GM23338 (cell line): ENCODE results near the gene PTTG1IP. TPM values are rescaled to one million over a fixed set of nuclear protein-coding genes. Genes with fewer than 3 reads are reported as not detected.

Experiments used
- ATAC-seq: fragments of 200-7000 bp; cut with Tn5 transposase; 3 replicates; pipeline ENCODE4 v1.9.1; 2020
- DNase-seq: peaks from one replicate; pipeline ENCODE4 v3.0.0-alpha.2; 2015; ENCODE audit warnings: low spot score
- H2AFZ ChIP-seq: fragments of 200-600 bp; sonication (generic); 2 replicates; pipeline ENCODE4 v1.8.0; 2016; ENCODE audit warnings: antibody characterized with exemption, mild to moderate bottlenecking, moderate library complexity
- H3F3A ChIP-seq: fragments of 200-600 bp; sonication (generic); replicated peaks from 2 replicates; pipeline ENCODE4 v1.8.0; 2017; ENCODE audit warnings: antibody characterized with exemption, mixed run types, low read depth
- H3K27ac ChIP-seq: fragments of 200-600 bp; sonication (generic); 2 replicates; pipeline ENCODE4 v1.6.1; 2016; ENCODE audit warnings: low read depth
- H3K27me3 ChIP-seq: fragments of 200-600 bp; sonication (generic); 2 replicates; pipeline ENCODE4 v1.8.0; 2016; ENCODE audit warnings: mild to moderate bottlenecking, mixed run types, moderate library complexity; ENCODE audit not compliant: insufficient read depth
- H3K36me3 ChIP-seq: fragments of 200-600 bp; sonication (generic); 2 replicates; pipeline ENCODE4 v1.8.0; 2016; ENCODE audit warnings: mild to moderate bottlenecking; ENCODE audit not compliant: insufficient read depth
- H3K4me1 ChIP-seq: fragments of 200-600 bp; sonication (generic); 2 replicates; pipeline ENCODE4 v1.8.0; 2016; ENCODE audit warnings: mild to moderate bottlenecking, moderate library complexity; ENCODE audit not compliant: insufficient read depth
- H3K4me2 ChIP-seq: fragments of 200-600 bp; sonication (generic); 2 replicates; pipeline ENCODE4 v1.7.1; 2017; ENCODE audit warnings: mixed run types
- H3K4me3 ChIP-seq: fragments of 200-600 bp; sonication (generic); 2 replicates; pipeline ENCODE4 v1.6.1; 2016; ENCODE audit warnings: mixed run types
- H3K79me2 ChIP-seq: fragments of 200-600 bp; sonication (generic); replicated peaks from 2 replicates; pipeline ENCODE4 v1.8.0; 2017; ENCODE audit warnings: mild to moderate bottlenecking; ENCODE audit not compliant: insufficient read depth
- H3K9me2 ChIP-seq: fragments of 200-600 bp; sonication (generic); 2 replicates; pipeline ENCODE4 v1.8.0; 2017; ENCODE audit not compliant: insufficient read depth
- H4K20me1 ChIP-seq: fragments of 200-600 bp; sonication (generic); replicated peaks from 2 replicates; pipeline ENCODE4 v1.8.0; 2017; ENCODE audit warnings: mild to moderate bottlenecking; ENCODE audit not compliant: insufficient read depth
- H3K27ac Mint-ChIP-seq: 2 replicates; pipeline ENCODE4 v1.8.0; 2020; ENCODE audit warnings: inconsistent platforms, mild to moderate bottlenecking, moderate library complexity, mixed read lengths
- H3K27me3 Mint-ChIP-seq: 3 replicates; pipeline ENCODE4 v1.8.0; 2022; ENCODE audit warnings: low read depth, mild to moderate bottlenecking, moderate library complexity, mixed read lengths, inconsistent platforms; ENCODE audit not compliant: insufficient read depth, poor library complexity
- H3K36me3 Mint-ChIP-seq: 3 replicates; pipeline ENCODE4 v1.8.0; 2021; ENCODE audit warnings: low read depth, mild to moderate bottlenecking, inconsistent platforms, moderate library complexity, mixed read lengths
- H3K4me1 Mint-ChIP-seq: 3 replicates; pipeline ENCODE4 v1.8.0; 2020; ENCODE audit warnings: mild to moderate bottlenecking, inconsistent platforms, mixed read lengths
- H3K4me3 Mint-ChIP-seq: 3 replicates; pipeline ENCODE4 v1.8.0; 2021; ENCODE audit warnings: moderate library complexity, mild to moderate bottlenecking, inconsistent platforms, mixed read lengths
- H3K9me3 Mint-ChIP-seq: 3 replicates; pipeline ENCODE4 v1.8.0; 2020; ENCODE audit warnings: moderate library complexity, mild to moderate bottlenecking, inconsistent platforms, mixed read lengths
- CREB1 ChIP-seq: fragments of 250-450 bp; sonication (Bioruptor Pico); IDR thresholded peaks from 2 replicates; pipeline ENCODE4 v1.5.0; 2020; ENCODE audit warnings: low read depth, mild to moderate bottlenecking, moderate library complexity
- EZH2phosphoT487 ChIP-seq: fragments of 200-600 bp; sonication (generic); IDR thresholded peaks from one replicate; pipeline ENCODE4 v1.8.1; 2018; ENCODE audit warnings: antibody characterized with exemption; ENCODE audit not compliant: unreplicated experiment
- JUNB ChIP-seq: IDR thresholded peaks from one replicate; pipeline ENCODE4 v1.6.1; 2016; ENCODE audit warnings: antibody characterized with exemption; ENCODE audit not compliant: unreplicated experiment
- POLR2AphosphoS5 ChIP-seq: IDR thresholded peaks from 2 replicates; pipeline ENCODE4 v1.6.1; 2016; ENCODE audit warnings: antibody characterized with exemption, low read depth
- ZNF331 ChIP-seq: fragments of 250-450 bp; sonication (Bioruptor Pico); IDR thresholded peaks from 2 replicates; pipeline ENCODE4 v1.5.0; 2020; ENCODE audit warnings: low read depth, mild to moderate bottlenecking, moderate library complexity
- polyA plus RNA-seq: library from polyadenylated mRNA; unstranded; fragments of >200 nt; fragmentation: Nextera tagmentation; extraction: Ambion mirVana; gene quantifications from 2 replicates; pipeline ENCODE4 v1.2.1, GENCODE V29; 2016
- total RNA-seq: library from RNA; depleted of rRNA; stranded (reverse); fragments of >200 nt; shearing (Covaris generic); gene quantifications from 2 replicates; pipeline ENCODE4 v1.2.3, GENCODE V29; 2014
- TF ChIP-seq, protein P1 (sequence below): fragments of 250-450 bp; sonication (Bioruptor Pico); IDR thresholded peaks from 2 replicates; pipeline ENCODE4 v1.5.0; 2020; ENCODE audit warnings: mild to moderate bottlenecking, moderate library complexity
- TF ChIP-seq, protein P2 (sequence below), 2 experiments: fragments of 200-600 bp in 1 of 2; sonication (generic) in 1 of 2; conservative IDR thresholded peaks; 2 replicates each; pipeline versions ENCODE4 v1.5.1 to v1.6.1; 2016 to 2017; ENCODE audit warnings: antibody characterized with exemption in 2 of 2, low read depth in 2 of 2, mild to moderate bottlenecking in 2 of 2, moderate library complexity in 1 of 2
- TF ChIP-seq, protein P3 (sequence below): IDR thresholded peaks from one replicate; pipeline ENCODE4 v1.6.1; 2018; ENCODE audit warnings: antibody characterized with exemption; ENCODE audit not compliant: unreplicated experiment

Gene PTTG1IP
- total and polyA plus RNA-seq, 2 experiments from 2014 or later = 99.9 to 172 TPM

DNA sequence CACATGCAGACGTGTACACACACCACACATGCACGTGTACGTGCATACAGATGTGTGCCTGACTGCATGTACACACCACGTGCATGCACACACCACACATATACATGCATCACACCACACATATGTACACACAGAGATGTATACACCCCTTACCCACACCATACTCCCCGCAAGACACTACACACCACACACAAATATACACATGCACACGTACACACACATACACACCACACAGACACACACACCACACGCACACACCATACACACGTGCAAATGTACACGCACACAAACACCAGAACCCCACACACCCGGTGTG, 37.5 kb upstream of the PTTG1IP start:
- H3F3A ChIP-seq = no peaks in the 10 kb centered on the region
- peaks cover 36% of the 10 kb centered on the region for H3K27me3 Mint-ChIP-seq
- H3K9me3 Mint-ChIP-seq = no peaks in the 10 kb centered on the region
- no peaks in the 10 kb centered on the region for H3K27me3 ChIP-seq
- H4K20me1 ChIP-seq = no peaks in the 10 kb centered on the region
- no peaks in the 10 kb centered on the region for H3K36me3 Mint-ChIP-seq
- no peaks in the 10 kb centered on the region for H3K79me2 ChIP-seq
- H2AFZ ChIP-seq = no peak overlapping the region
- no peak overlapping the region for H3K4me2 ChIP-seq
- no peaks in the 10 kb centered on the region for H3K4me1 ChIP-seq
- TF ChIP-seq JUNB (no peak), POLR2AphosphoS5 (no peak), ZNF331 (CRISPR knock-in tag) (no peak), EZH2phosphoT487 (no peak), CREB1 (CRISPR knock-in tag) (no peak)
- TF ChIP-seq, protein P1, sequence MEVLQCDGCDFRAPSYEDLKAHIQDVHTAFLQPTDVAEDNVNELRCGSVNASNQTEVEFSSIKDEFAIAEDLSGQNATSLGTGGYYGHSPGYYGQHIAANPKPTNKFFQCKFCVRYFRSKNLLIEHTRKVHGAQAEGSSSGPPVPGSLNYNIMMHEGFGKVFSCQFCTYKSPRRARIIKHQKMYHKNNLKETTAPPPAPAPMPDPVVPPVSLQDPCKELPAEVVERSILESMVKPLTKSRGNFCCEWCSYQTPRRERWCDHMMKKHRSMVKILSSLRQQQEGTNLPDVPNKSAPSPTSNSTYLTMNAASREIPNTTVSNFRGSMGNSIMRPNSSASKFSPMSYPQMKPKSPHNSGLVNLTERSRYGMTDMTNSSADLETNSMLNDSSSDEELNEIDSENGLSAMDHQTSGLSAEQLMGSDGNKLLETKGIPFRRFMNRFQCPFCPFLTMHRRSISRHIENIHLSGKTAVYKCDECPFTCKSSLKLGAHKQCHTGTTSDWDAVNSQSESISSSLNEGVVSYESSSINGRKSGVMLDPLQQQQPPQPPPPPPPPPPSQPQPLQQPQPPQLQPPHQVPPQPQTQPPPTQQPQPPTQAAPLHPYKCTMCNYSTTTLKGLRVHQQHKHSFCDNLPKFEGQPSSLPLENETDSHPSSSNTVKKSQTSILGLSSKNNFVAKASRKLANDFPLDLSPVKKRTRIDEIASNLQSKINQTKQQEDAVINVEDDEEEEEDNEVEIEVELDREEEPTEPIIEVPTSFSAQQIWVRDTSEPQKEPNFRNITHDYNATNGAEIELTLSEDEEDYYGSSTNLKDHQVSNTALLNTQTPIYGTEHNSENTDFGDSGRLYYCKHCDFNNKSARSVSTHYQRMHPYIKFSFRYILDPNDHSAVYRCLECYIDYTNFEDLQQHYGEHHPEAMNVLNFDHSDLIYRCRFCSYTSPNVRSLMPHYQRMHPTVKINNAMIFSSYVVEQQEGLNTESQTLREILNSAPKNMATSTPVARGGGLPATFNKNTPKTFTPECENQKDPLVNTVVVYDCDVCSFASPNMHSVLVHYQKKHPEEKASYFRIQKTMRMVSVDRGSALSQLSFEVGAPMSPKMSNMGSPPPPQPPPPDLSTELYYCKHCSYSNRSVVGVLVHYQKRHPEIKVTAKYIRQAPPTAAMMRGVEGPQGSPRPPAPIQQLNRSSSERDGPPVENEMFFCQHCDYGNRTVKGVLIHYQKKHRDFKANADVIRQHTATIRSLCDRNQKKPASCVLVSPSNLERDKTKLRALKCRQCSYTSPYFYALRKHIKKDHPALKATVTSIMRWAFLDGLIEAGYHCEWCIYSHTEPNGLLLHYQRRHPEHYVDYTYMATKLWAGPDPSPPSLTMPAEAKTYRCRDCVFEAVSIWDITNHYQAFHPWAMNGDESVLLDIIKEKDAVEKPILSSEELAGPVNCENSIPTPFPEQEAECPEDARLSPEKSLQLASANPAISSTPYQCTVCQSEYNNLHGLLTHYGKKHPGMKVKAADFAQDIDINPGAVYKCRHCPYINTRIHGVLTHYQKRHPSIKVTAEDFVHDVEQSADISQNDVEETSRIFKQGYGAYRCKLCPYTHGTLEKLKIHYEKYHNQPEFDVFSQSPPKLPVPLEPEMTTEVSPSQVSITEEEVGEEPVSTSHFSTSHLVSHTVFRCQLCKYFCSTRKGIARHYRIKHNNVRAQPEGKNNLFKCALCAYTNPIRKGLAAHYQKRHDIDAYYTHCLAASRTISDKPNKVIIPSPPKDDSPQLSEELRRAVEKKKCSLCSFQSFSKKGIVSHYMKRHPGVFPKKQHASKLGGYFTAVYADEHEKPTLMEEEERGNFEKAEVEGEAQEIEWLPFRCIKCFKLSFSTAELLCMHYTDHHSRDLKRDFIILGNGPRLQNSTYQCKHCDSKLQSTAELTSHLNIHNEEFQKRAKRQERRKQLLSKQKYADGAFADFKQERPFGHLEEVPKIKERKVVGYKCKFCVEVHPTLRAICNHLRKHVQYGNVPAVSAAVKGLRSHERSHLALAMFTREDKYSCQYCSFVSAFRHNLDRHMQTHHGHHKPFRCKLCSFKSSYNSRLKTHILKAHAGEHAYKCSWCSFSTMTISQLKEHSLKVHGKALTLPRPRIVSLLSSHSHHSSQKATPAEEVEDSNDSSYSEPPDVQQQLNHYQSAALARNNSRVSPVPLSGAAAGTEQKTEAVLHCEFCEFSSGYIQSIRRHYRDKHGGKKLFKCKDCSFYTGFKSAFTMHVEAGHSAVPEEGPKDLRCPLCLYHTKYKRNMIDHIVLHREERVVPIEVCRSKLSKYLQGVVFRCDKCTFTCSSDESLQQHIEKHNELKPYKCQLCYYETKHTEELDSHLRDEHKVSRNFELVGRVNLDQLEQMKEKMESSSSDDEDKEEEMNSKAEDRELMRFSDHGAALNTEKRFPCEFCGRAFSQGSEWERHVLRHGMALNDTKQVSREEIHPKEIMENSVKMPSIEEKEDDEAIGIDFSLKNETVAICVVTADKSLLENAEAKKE (CRISPR knock-in tag) = no peak
- TF ChIP-seq, protein P2, sequence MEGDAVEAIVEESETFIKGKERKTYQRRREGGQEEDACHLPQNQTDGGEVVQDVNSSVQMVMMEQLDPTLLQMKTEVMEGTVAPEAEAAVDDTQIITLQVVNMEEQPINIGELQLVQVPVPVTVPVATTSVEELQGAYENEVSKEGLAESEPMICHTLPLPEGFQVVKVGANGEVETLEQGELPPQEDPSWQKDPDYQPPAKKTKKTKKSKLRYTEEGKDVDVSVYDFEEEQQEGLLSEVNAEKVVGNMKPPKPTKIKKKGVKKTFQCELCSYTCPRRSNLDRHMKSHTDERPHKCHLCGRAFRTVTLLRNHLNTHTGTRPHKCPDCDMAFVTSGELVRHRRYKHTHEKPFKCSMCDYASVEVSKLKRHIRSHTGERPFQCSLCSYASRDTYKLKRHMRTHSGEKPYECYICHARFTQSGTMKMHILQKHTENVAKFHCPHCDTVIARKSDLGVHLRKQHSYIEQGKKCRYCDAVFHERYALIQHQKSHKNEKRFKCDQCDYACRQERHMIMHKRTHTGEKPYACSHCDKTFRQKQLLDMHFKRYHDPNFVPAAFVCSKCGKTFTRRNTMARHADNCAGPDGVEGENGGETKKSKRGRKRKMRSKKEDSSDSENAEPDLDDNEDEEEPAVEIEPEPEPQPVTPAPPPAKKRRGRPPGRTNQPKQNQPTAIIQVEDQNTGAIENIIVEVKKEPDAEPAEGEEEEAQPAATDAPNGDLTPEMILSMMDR (conservative IDR thresholded peaks at IDR 0.05; ENCODE audit: low read depth in 2 of 2) = no peak
- TF ChIP-seq, protein P3, sequence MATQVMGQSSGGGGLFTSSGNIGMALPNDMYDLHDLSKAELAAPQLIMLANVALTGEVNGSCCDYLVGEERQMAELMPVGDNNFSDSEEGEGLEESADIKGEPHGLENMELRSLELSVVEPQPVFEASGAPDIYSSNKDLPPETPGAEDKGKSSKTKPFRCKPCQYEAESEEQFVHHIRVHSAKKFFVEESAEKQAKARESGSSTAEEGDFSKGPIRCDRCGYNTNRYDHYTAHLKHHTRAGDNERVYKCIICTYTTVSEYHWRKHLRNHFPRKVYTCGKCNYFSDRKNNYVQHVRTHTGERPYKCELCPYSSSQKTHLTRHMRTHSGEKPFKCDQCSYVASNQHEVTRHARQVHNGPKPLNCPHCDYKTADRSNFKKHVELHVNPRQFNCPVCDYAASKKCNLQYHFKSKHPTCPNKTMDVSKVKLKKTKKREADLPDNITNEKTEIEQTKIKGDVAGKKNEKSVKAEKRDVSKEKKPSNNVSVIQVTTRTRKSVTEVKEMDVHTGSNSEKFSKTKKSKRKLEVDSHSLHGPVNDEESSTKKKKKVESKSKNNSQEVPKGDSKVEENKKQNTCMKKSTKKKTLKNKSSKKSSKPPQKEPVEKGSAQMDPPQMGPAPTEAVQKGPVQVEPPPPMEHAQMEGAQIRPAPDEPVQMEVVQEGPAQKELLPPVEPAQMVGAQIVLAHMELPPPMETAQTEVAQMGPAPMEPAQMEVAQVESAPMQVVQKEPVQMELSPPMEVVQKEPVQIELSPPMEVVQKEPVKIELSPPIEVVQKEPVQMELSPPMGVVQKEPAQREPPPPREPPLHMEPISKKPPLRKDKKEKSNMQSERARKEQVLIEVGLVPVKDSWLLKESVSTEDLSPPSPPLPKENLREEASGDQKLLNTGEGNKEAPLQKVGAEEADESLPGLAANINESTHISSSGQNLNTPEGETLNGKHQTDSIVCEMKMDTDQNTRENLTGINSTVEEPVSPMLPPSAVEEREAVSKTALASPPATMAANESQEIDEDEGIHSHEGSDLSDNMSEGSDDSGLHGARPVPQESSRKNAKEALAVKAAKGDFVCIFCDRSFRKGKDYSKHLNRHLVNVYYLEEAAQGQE = no peak
- peaks cover 11% of the 10 kb centered on the region for H3K4me1 Mint-ChIP-seq
- H3K27ac ChIP-seq = no peak overlapping the region
- ATAC-seq = no peak
- H3K9me2 ChIP-seq = no peaks in the 10 kb centered on the region
- no peak overlapping the region for H3K27ac Mint-ChIP-seq
- no peaks in the 10 kb centered on the region for H3K36me3 ChIP-seq
- no peak overlapping the region for H3K4me3 Mint-ChIP-seq
- DNase-seq = no peak
- H3K4me3 ChIP-seq = no peak overlapping the region
